ENCODE measurements around the gene EVI5. TPM values are rescaled to one million over a fixed set of nuclear protein-coding genes. Genes with fewer than 3 reads are reported as not detected.
"Not testable (repeated sequence)": the region's sequence is repeated elsewhere in the genome, so short reads cannot be mapped to it uniquely, and the experiment has no call there.

Gene EVI5
- total and polyA plus RNA-seq, 7 donors: 4.5 to 53.5 (median 39.9) TPM

DNA sequence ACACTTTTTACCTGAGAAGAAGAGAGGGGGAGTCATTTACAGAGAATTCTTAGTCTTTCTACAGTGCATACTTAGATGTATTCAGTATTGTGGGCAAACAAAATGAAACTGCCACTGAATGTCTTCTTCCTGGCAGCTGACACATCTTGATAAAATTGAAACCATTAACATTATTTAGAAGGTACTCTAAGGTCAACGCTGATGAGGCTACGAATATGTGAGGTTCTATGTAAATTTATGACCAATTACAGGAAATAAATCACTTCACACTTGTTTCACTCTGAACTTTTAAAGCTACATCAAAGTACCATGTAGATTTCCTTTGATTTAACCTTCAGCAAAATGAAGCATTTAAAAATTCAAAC, 246.9 kb downstream of the EVI5 start:
- no peak overlapping the region for H3K27ac ChIP-seq
- intact Hi-C loops (cut with DNase I): no loop called here
- no peak for TF ChIP-seq EP300 (IDR thresholded peaks at IDR 0.05)
- TF ChIP-seq, protein P1, sequence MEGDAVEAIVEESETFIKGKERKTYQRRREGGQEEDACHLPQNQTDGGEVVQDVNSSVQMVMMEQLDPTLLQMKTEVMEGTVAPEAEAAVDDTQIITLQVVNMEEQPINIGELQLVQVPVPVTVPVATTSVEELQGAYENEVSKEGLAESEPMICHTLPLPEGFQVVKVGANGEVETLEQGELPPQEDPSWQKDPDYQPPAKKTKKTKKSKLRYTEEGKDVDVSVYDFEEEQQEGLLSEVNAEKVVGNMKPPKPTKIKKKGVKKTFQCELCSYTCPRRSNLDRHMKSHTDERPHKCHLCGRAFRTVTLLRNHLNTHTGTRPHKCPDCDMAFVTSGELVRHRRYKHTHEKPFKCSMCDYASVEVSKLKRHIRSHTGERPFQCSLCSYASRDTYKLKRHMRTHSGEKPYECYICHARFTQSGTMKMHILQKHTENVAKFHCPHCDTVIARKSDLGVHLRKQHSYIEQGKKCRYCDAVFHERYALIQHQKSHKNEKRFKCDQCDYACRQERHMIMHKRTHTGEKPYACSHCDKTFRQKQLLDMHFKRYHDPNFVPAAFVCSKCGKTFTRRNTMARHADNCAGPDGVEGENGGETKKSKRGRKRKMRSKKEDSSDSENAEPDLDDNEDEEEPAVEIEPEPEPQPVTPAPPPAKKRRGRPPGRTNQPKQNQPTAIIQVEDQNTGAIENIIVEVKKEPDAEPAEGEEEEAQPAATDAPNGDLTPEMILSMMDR (IDR thresholded peaks at IDR 0.05): no peak
- no peak for TF ChIP-seq POLR2A (IDR thresholded peaks at IDR 0.05)
- TF ChIP-seq POLR2AphosphoS5 (IDR thresholded peaks at IDR 0.05): no peak

DNA sequence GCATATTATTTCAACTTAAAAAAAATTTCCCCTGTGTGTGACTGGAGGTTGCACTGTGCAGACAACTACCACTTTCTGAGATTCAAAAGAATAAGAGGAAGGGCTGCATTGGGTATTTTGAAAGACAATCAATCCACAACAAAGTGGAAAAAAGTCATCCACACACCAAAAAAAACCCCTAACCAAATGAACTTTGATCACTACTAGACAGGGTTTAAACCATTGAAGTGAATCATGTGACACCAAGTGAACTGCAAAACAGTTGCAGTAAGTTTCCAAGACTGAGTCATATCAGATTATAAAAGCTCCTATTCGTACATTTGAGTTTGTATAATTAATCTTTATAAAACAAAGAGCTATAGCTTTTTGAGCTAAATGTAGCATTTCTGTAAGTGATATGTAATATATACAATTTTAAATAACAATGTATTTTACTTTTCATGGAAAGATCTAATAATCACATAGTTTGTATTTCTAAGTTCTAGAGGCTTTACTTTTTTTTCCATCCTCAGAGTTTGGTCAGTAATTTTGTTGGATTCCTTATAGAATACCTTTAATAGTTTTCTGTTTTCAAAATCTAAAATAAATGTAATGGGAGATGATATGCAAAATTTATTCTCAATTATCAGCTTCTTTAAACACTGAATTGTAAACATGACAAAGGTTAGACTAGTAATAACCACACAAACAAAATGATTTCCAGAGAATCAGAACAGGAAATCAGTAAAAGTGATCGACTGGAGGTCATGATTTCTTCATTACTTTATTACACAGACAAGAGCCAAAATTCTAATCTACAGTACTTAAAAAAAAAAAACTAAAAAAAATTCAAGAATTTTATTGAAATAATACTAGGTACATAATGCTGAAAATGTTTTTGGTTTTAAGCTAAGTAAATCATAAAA, 247.7 kb downstream of the EVI5 start:
- WGBS, 2 donors: 11 to 33% methylated on average over 2 of the region's 2 CpGs
- Histone ChIP-seq H3K36me3 (peaks cover 0 to 4% (median 0%) of the 10 kb centered on the region in 4 donors), H3K9me3 (no peaks in the 10 kb centered on the region), H3K4me1 (no peaks in the 10 kb centered on the region), H3K27ac (no peak overlapping the region), H3K4me3 (no peak overlapping the region), H3K27me3 (no peaks in the 10 kb centered on the region)
- intact Hi-C loops (cut with DNase I): no loop called here
- DNase-seq: no peak
- TF ChIP-seq, protein P1 (IDR thresholded peaks at IDR 0.05): no peak
- TF ChIP-seq POLR2A (IDR thresholded peaks at IDR 0.05): no peak
- TF ChIP-seq EP300 (IDR thresholded peaks at IDR 0.05): no peak
- no peak for TF ChIP-seq POLR2AphosphoS5 (IDR thresholded peaks at IDR 0.05)

More for the DNA sequence above, 246.9 kb downstream of the EVI5 start:
- Histone ChIP-seq H3K9me3 (no peaks in the 10 kb centered on the region), H3K4me1 (no peaks in the 10 kb centered on the region), H3K36me3 (peaks cover 0 to 5% (median 2%) of the 10 kb centered on the region in 4 donors), H3K27me3 (no peaks in the 10 kb centered on the region), H3K4me3 (no peak overlapping the region)
- 9 to 10% methylated on average over 2 of the region's 2 CpGs for WGBS, 2 donors
- DNase-seq: no peak

DNA sequence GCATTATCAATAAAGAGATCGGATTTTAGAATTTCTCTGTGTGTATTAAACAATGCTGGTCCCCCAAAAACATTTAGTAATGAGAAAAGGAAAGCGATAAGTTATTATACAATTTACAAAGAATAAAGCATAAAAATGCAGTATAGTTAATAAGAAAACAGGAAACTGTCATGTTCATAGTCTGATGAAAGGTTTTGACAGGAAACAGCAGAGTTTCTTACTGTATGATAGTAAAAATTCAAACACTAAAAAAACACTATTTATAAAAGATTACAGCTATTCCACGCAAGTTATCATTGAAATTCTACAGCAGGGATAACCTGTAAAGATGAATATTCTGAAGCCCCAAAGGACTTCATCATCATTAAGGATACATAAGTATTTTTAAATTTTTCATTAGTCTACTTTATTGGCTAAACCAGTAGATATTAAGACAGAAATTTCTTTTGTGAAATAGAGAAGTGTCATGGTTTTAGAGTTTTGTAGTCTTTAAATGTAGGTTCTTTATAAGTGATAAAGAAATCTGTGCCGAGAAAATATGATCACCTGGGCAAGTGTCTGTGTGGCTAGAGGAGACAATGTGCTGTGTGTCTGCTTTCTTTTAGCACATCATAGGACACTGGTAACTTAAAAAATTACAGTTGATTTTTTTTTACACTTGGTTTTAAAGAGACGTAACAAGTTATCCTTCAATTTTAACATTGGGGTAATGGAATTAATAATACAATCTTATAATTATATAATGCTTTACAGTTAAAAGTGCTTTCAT, 248.5 kb downstream of the EVI5 start:
- intact Hi-C loops (cut with DNase I): no loop called here
- Histone ChIP-seq H3K9me3 (no peaks in the 10 kb centered on the region), H3K27me3 (no peaks in the 10 kb centered on the region), H3K4me3 (no peak overlapping the region), H3K4me1 (no peaks in the 10 kb centered on the region), H3K27ac (no peak overlapping the region), H3K36me3 (no peaks in the 10 kb centered on the region)
- TF ChIP-seq, protein P1 (IDR thresholded peaks at IDR 0.05): no peak
- no peak for TF ChIP-seq POLR2A (IDR thresholded peaks at IDR 0.05)
- no peak for TF ChIP-seq EP300 (IDR thresholded peaks at IDR 0.05)
- no peak for TF ChIP-seq POLR2AphosphoS5 (IDR thresholded peaks at IDR 0.05)
- WGBS, 2 donors: 67 to 93% methylated on average over 5 of the region's 5 CpGs
- DNase-seq: no peak

DNA sequence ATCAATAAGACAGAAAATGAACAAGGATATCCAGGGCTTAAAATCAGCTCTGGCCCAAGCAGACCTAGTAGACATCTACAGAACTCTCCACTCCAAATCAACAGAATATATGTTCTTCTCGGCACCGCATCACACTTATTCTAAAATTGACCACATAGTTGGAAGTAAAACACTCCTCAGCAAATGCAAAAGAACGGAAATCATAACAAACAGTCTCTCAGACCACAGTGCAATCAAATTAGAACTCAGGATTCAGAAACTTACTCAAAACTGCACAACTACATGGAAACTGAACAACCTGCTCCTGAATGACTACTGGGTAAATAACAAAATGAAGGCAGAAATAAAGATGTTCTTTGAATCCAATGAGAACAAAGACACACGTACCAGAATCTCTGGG, 252.5 kb downstream of the EVI5 start:
- H3K27me3 ChIP-seq; intact Hi-C loops (cut with DNase I): not testable (repeated sequence)
- WGBS, 2 donors: 87% methylated on average over 4 of the region's 4 CpGs

DNA sequence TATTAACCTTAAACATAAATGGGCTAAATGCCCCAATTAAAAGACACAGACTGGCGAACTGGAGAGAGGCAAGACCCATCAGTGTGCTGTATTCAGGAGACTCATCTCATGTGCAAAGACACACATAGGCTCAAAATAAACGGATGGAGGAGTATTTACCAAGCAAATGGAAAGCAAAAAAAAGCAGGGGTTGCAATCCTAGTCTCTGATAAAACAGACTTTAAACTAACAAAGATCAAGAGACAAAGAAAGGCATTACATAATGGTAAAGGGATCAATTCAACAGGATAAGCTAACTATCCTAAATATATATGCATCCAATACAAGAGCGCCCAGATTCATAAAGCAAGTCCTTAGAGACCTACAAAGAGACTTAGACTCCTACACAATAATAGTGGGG, 253.0 kb downstream of the EVI5 start:
- H3K9me3 ChIP-seq; H3K4me3 ChIP-seq; H3K4me1 ChIP-seq; H3K36me3 ChIP-seq; DNase-seq; intact Hi-C loops (cut with DNase I); H3K27me3 ChIP-seq; H3K27ac ChIP-seq: not testable (repeated sequence)
- WGBS, 2 donors: 92 to 96% methylated on average over 3 of the region's 3 CpGs

More for the DNA sequence above, 252.5 kb downstream of the EVI5 start:
- not testable (repeated sequence) for DNase-seq, H3K36me3 ChIP-seq, H3K9me3 ChIP-seq, H3K4me3 ChIP-seq, H3K4me1 ChIP-seq, H3K27ac ChIP-seq

Data from sigmoid colon (tissue), 7 donors.